Measurements from ENCODE around the gene AHSP.
A peak's percentile ranks its signal among the peaks of the same experiment; 100 is the strongest.
"Not testable (repeated sequence)": the region's sequence is repeated elsewhere in the genome, so short reads cannot be mapped to it uniquely, and the experiment has no call there.

AHSP gene

GRCh38 chr16:31527734-31528274, at the start of gene AHSP:
TSS of gene AHSP (plus strand) at chr16:31527900. CDS start at chr16:31528140, 240 bp downstream.
- DNase-seq, result no peak

- no peak for DNase-seq
These were observed 48.7 kb upstream of the AHSP start for GRCh38 chr16:31478956-31479355.

GRCh38 chr16:31479751-31480150, 47.9 kb upstream of the AHSP start:
- DNase-seq, result no peak

DNA sequence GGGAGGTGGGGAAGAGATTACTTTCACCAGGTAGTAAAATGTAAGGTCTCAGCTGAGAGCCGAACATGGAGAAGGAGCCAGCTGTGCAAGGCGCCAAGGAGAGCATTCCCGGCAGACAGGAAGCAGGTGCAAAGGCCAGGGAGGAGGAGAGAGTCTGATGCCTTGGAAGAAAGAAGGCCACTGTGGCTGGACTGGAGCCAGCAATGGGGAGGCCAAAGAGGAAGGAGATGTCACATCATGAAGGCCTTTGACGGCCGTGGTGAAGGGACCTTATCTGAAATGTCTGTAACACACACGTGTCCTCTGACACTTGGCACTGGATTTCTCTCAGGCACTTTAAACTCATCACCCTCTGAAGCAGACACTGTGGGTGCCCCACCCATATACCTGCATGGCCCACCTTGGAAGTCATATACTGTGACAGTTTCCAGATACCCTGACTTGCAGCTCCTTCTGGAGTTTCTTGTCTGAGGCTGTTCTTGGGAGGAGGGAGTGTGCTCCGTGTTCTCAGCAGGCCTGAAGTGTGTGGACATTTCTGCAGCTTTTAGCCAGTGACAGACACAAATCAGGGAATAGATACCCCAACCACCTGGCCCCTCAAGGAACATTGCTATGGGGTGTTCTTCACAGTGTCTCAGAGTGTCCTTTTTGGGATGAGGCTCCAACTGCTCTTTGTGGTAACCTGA, 46.7 kb upstream of the AHSP start:
- DNase-seq, result no peak

- no peak for DNase-seq
These were observed 44.6 kb upstream of the AHSP start, which contains the start of gene SLC5A2 for GRCh38 chr16:31483081-31483480. TSS of gene SLC5A2 (plus strand) at chr16:31483123. CDS start at chr16:31483137, 14 bp downstream.

- not testable (repeated sequence) for DNase-seq
These were observed 43.7 kb upstream of the AHSP start for GRCh38 chr16:31484048-31484447.

DNA sequence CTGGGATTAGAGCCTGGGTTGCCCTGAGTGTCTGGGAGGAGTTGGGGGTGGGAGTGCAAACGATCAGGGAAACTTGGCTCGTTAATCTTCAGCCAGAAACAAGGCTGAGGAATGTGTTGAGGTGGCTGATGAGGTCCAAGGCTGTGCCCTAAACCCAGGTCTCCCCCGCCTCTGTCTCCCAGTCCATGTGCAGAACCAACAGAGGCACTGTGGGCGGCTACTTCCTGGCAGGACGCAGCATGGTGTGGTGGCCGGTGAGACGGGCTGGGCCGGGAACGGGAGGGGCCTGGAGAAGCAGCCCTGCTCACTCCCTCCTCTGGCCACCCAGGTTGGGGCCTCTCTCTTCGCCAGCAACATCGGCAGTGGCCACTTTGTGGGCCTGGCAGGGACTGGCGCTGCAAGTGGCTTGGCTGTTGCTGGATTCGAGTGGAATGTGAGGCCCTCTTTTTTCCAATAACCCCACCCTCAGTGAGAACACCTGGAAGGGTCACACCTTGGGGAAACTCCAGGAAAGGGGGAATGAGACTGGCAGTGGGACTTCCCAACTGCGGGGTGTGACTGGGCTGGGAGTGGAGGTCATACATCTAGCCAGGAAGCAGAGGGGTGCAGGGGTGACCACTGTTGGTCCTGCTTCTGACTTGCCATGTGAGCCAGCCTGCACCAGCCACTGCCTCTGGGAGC, 43.1 kb upstream of the AHSP start:
- DNase-seq, result no peak

GRCh38 chr16:31485571-31485970, 42.1 kb upstream of the AHSP start:
- DNase-seq, result no peak

GRCh38 chr16:31486045-31486444, 41.7 kb upstream of the AHSP start:
- DNase-seq, result no peak

- DNase-seq, result no peak
These were observed 40.5 kb upstream of the AHSP start for GRCh38 chr16:31487071-31487719.

DNA sequence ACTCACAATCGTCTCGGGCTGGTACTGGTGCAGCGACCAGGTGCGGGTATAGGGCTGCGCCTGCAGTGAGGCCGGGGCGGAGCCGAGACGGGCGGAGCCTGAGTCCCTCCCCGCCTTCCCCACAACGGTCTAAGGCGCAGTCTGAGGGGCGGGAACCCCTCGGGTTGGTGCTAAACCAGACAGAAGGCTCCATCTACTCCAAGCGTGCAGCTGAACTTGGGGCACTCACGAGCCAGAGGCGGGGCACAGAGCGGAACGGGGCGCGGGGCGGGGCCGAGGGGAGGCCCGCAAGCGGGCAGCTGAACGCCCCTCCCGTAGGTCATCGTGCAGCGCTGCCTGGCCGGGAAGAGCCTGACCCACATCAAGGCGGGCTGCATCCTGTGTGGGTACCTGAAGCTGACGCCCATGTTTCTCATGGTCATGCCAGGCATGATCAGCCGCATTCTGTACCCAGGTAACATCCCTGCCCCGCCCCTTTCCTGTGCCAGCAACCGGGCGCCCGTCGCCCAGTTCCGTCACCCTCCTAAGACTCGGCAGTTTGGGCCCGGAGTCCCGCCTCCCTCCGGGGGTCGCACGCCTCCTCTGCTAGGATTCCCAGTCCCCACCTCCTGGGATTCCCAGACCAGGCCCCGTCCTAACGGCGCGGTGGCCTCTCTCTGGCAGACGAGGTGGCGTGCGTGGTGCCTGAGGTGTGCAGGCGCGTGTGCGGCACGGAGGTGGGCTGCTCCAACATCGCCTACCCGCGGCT, 39.8 kb upstream of the AHSP start:
- peak; percentile 51 for DNase-seq

- DNase-seq, result no peak
These were observed 39.0 kb upstream of the AHSP start for GRCh38 chr16:31488468-31489297.

DNA sequence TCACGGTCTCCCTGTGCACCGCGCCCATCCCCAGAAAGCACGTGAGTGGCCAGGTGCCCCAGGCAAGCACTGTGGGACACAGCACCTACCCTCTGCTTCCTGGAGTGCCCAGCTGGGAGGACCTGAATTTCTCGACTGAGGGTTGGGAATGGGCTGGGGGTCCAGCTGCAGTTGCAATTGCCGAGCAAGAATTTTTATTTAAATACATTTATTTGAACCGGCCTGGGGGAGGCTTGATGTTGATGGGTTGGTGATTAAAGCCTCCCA, 38.5 kb upstream of the AHSP start:
- DNase-seq, result no peak

DNA sequence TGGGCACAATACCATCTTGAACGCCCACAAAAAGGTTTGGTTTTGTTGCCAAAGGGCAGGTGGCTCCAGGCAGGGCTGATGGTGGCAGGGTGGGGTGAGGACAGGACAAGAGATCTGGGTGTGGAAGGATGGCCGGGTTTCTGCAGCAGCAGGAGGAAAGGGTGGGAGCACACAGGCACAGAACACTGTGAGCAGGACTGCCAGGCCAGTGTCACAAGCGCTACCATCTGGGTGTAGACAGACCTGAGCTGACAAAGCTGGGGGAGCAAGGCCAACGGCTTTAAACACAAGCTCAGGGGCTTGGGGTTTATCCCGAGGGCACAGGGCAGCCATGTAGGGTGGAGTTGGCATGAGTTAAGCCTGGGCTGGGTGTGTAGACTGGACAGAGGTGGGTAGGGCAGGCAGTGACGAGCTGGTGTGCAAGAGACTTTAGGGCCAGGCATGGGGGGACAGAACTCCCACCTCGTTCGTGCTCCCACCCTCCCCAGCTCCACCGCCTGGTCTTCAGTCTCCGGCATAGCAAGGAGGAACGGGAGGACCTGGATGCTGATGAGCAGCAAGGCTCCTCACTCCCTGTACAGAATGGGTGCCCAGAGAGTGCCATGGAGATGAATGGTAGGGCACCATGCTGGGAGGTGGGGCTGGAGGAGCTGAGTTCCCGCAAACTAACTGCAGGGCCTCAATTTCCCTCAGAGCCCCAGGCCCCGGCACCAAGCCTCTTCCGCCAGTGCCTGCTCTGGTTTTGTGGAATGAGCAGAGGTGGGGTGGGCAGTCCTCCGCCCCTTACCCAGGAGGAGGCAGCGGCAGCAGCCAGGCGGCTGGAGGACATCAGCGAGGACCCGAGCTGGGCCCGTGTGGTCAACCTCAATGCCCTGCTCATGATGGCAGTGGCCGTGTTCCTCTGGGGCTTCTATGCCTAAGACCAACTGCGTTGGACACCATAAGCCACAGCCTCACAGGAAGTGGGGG, 37.8 kb upstream of the AHSP start:
- DNase-seq, result no peak

DNA sequence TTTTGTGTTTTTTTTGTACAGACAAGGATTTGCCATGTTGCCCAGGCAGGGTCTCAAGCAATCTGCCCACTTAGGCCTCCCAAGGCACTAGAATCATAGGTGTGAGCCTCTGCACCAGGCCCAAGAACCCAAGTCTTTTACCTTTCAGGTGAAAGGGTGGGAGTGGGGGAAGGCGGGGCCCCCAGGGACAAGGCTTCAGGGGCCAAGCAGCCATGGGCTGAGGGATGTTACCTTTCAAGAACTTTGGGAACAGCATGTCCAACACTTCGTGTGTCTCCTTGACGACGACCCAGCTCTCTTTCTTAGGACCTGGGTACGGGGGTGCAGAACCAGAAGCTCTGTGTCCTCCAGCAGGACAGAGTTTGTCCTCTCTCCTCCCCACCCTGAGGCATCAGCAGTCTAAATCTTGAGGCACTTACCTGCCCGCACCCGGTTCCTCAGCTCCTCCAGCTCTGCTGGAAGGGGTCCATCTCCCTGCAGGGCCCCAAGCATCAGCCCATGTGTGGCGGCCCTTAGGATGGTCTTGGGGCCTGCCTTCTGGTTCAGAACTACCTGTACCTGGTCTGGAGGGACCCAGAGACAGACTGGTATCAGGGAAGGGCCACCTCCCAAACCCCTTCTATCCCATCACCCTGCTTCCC, 35.8 kb upstream of the AHSP start:
- no peak for DNase-seq

- DNase-seq, result no peak
These were observed 34.1 kb upstream of the AHSP start for GRCh38 chr16:31493506-31494125.

GRCh38 chr16:31496670-31497069, 31.0 kb upstream of the AHSP start:
- no peak for DNase-seq

DNA sequence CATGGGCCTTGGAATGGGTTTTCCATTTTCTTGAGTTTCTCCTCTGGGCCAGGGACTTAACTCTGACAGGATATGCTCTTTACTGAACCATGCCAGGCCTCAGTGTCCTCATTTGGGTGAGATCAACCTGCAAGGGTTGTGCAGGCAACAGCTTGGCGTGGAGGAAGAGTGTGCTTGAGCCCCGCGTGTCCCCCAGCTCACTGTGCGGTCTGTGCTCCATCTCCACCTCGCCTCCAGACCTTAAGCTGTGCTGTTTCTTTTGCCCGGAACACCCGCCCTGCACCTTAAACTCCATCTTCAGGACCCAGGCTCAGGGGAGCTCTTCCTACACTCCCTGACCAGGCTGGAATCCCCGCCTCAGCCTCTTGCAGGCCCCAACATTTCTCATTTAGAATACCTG, 29.2 kb upstream of the AHSP start:
- no peak for DNase-seq

DNA sequence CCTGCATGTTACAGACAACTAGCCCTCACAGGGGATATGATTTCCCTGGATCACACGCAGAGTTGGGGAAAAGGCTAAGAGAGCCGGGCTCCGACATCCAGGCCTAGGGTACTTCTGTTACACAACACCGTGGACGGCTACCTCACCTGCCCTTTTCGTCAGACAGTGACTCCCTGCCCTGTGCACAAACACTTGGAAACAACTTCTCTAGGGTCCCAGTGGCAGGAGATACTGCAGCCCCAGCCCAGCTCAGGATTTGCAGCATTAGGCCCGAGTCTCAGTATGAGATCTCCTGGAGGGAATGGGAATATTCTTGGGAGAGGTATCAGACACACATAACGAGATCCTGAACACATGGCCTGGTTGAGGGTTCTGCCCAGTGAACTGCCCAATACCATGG, 27.8 kb upstream of the AHSP start:
- no peak for DNase-seq
